Heart right ventricle (tissue), 16 donors: Measurements from ENCODE around the gene CCNH. TPM values are rescaled to one million over a fixed set of nuclear protein-coding genes. Genes with fewer than 3 reads are reported as not detected.
A peak's percentile ranks its signal among the peaks of the same experiment; 100 is the strongest.

Experiments
- ATAC-seq, 8 donors: fragments of 200-7000 bp; cut with Tn5 transposase; one replicate each; pipeline ENCODE4 v1.9.1; 2020; ENCODE audit warnings: mild to moderate bottlenecking in 8 of 8, moderate library complexity in 8 of 8, moderate number of reproducible peaks in 1 of 8
- DNase-seq, 2 donors: peaks; one replicate each; pipeline ENCODE4 v3.0.0-alpha.2; 2020
- H3K27ac ChIP-seq, 10 donors: fragments of 200-600 bp; sonication (generic) in 2 of 10; one replicate each; pipeline versions ENCODE4 v1.5.0 to v1.8.0; 2020 to 2022; ENCODE audit warnings: mild to moderate bottlenecking in 3 of 10
- H3K27me3 ChIP-seq, 7 donors: fragments of 200-600 bp; one replicate each; pipeline ENCODE4 v1.8.0; 2021 to 2022; ENCODE audit warnings: mild to moderate bottlenecking in 2 of 7
- H3K36me3 ChIP-seq, 9 donors: fragments of 200-600 bp; sonication (generic) in 1 of 9; one replicate each; pipeline versions ENCODE4 v1.5.0 to v1.8.0; 2020 to 2022; ENCODE audit warnings: mild to moderate bottlenecking in 2 of 9
- H3K4me1 ChIP-seq, 9 donors: fragments of 200-600 bp; sonication (generic) in 1 of 9; one replicate each; pipeline versions ENCODE4 v1.5.0 to v1.8.0; 2020 to 2022; ENCODE audit warnings: mild to moderate bottlenecking in 4 of 9
- H3K4me3 ChIP-seq, 10 donors: fragments of 200-600 bp; sonication (generic) in 2 of 10; one replicate each; pipeline versions ENCODE4 v1.5.0 to v1.8.0; 2020 to 2022; ENCODE audit warnings: mild to moderate bottlenecking in 7 of 10, moderate library complexity in 2 of 10
- H3K9me3 ChIP-seq, 11 donors: fragments of 200-600 bp in 10 of 11; sonication (generic) in 2 of 11; one replicate each; pipeline versions ENCODE4 v1.5.0 to v1.8.0; 2013 to 2022; ENCODE audit warnings: mild to moderate bottlenecking in 2 of 11, control low read depth in 1 of 11, moderate library complexity in 1 of 11
- WGBS, 2 donors: extraction: QIAGEN DNeasy Blood & Tissue Kit; methylation state at CpG; one replicate each; pipeline ENCODE4 v1.1.7; 2013; ENCODE audit warnings: inconsistent platforms in 1 of 2; 5-methylcytosine and 5-hydroxymethylcytosine counted together
- intact Hi-C, 10 donors: fragments of 100-400 bp; cut with DNase I; formaldehyde crosslinking; loops; one replicate each; pipeline versions ENCODE4 v1.11.1 to v1.14.2; 2022
- polyA plus RNA-seq, 2 donors: library from polyadenylated mRNA; stranded (reverse); fragments of 200-250 nt; gene quantifications; one replicate each; pipeline ENCODE4 v1.2.3, GENCODE V29; 2013
- total RNA-seq, 10 donors: library from RNA; stranded (reverse); fragmentation: NEBNext Ultra II Directional in 3 of 10; extraction: Animal tissue kit (Norgen Biotek cat#: 25700) in 3 of 10; gene quantifications; one replicate each; pipeline versions ENCODE4 v1.2.1 to v1.2.4, GENCODE V29; 2021 to 2023
- TF ChIP-seq, protein P1 (sequence below), 9 donors: fragments of 200-600 bp; sonication (generic) in 2 of 9; IDR thresholded peaks; one replicate each; pipeline versions ENCODE4 v1.5.0 to v1.8.0; 2021 to 2022; ENCODE audit warnings: antibody characterized with exemption in 9 of 9, mild to moderate bottlenecking in 5 of 9, moderate library complexity in 1 of 9
- donor health status: Arrhythmogenic right ventricular cardiomyopathy.
- donor health status: ischemic (EF 13 %, LVEDD 7.1; RV severe dilation, severe dysfunction).
- donor health status: healthy with polysubstance abuse.
- donor health status: DM: no; HTN: yes; CAD: no.
- donor health status: DM: no; HTN: no; CAD: no.
- donor health status: ischemic (EF 25% LVEDD 6.9; RV normal size, moderate dysfunction).
- donor health status: ischemic (EF 25% LVEDD 5.7; RV mildly dilated, moderate dysfunction).
- donor health status: healthy.
- donor health status: DM: yes; HTN: yes; CAD: no.
- donor health status: Ischemic cardiomyopathy.
- donor health status: ischemic (EF 35%, LVEDD 5.7; RV mildly dilated, moderate dysfunction).
- donor health status: nonischemic (EF 11% LVEDD 7.7; RV severe dilation, severe dysfunction).
- donor health status: DM: yes; HTN: yes; CAD: no.
- donor health status: PGD.
- donor health status: ischemic (EF 29% LVEDD 5.4; RV normal size, mild dysfunction).
- donor health status: nonischemic (EF 23%, LVEDD 6.1; RV moderate dilation, normal function).

Gene CCNH
- total and polyA plus RNA-seq, 12 donors: 23.5 to 36.2 (median 24.5) TPM

- intact Hi-C loops: loop anchor here in 5 of 10 donors (10.0 kb wide), 2 partner anchors 130 to 320 kb away; partner anchors contain the start of gene RASA1 (in 3 of the 5)
These were observed 18.1 kb downstream of the CCNH start for GRCh38 chr5:87394411-87395165.

DNA sequence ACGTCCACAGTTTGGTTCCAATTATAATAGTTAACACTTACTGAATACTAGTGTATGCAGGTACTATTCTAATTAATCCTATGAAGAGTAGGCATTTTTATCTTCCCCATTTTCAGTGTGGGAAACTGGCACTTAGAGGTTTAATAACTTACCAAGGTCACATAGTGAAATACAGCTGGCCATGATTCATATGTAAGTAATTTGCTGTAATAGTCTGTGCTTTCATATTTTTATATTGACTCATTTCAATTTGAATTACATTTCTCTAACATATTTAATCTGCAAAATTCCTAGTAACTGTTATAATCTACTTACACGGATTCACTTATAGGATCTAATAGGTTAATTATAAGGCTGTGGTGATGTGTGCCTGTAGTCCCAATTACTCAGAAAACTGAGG is 19.4 kb downstream of the CCNH start:
- TF ChIP-seq, protein P1, sequence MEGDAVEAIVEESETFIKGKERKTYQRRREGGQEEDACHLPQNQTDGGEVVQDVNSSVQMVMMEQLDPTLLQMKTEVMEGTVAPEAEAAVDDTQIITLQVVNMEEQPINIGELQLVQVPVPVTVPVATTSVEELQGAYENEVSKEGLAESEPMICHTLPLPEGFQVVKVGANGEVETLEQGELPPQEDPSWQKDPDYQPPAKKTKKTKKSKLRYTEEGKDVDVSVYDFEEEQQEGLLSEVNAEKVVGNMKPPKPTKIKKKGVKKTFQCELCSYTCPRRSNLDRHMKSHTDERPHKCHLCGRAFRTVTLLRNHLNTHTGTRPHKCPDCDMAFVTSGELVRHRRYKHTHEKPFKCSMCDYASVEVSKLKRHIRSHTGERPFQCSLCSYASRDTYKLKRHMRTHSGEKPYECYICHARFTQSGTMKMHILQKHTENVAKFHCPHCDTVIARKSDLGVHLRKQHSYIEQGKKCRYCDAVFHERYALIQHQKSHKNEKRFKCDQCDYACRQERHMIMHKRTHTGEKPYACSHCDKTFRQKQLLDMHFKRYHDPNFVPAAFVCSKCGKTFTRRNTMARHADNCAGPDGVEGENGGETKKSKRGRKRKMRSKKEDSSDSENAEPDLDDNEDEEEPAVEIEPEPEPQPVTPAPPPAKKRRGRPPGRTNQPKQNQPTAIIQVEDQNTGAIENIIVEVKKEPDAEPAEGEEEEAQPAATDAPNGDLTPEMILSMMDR (IDR thresholded peaks at IDR 0.05): no peak
- WGBS, 2 donors: 72 to 91% methylated on average over 2 of the region's 2 CpGs
- DNase-seq (no peak), ATAC-seq (no peak)
- Histone ChIP-seq H3K27ac (no peak overlapping the region), H3K4me3 (no peak overlapping the region), H3K36me3 (peaks cover 0 to 100% (median 67%) of the 10 kb centered on the region in 9 donors), H3K4me1 (peaks cover 0 to 25% (median 5%) of the 10 kb centered on the region in 9 donors), H3K9me3 (no peaks in the 10 kb centered on the region), H3K27me3 (no peaks in the 10 kb centered on the region)
- intact Hi-C loops: loop anchor here in 5 of 10 donors (10.0 kb wide), 2 partner anchors 129 to 319 kb away; partner anchors contain the start of gene RASA1 (in 3 of the 5)

More at GRCh38 chr5:87394411-87395165, 18.1 kb downstream of the CCNH start:
- DNase-seq (no peak), ATAC-seq (peak in 2 of 8 donors; percentile 34 to 74)
- Histone ChIP-seq H3K4me3 (no peak overlapping the region), H3K27me3 (no peaks in the 10 kb centered on the region), H3K36me3 (peaks cover 0 to 100% (median 72%) of the 10 kb centered on the region in 9 donors), H3K27ac (no peak overlapping the region), H3K4me1 (peaks cover 0 to 34% (median 0%) of the 10 kb centered on the region in 9 donors), H3K9me3 (no peaks in the 10 kb centered on the region)
- 88 to 90% methylated on average over 3 of the region's 3 CpGs for WGBS, 2 donors
- TF ChIP-seq, protein P1 (IDR thresholded peaks at IDR 0.05): no peak

GRCh38 chr5:87392801-87393200 is 19.9 kb downstream of the CCNH start:
- H3K9me3 ChIP-seq: no peaks in the 10 kb centered on the region
- H3K27me3 ChIP-seq: no peaks in the 10 kb centered on the region
- peaks cover 0 to 100% (median 62%) of the 10 kb centered on the region in 9 donors for H3K36me3 ChIP-seq
- H3K27ac ChIP-seq: peak overlapping the region in 1 of 10 donors; percentile 4
- no peak overlapping the region for H3K4me3 ChIP-seq
- ATAC-seq: no peak
- H3K4me1 ChIP-seq: peaks cover 0 to 29% (median 9%) of the 10 kb centered on the region in 9 donors
- TF ChIP-seq, protein P1 (IDR thresholded peaks at IDR 0.05): no peak
- DNase-seq: no peak
- intact Hi-C loops: loop anchor here in 5 of 10 donors (10.0 kb wide), 2 partner anchors 128 to 318 kb away; partner anchors contain the start of gene RASA1 (in 3 of the 5)
- 79 to 86% methylated on average over 4 of the region's 4 CpGs for WGBS, 2 donors

DNA sequence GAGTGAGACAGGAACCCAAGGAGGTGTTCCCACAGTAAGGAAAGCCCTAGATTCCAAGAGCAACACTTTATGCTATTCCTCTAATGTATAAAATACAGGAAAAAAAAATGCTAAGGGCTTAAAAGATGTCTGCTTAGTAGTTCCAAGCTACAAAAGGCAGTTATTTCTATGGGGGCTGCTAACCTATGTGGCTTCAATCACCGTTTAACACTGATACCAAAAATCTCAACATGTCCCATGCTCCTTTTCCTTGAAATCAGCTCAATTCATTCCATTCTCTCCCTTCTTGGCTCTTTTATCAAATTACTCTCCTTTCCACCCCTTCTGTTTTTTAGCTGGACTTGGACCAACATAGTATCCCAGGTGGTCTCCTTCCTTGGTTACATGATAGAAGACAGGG is 20.6 kb downstream of the CCNH start:
- WGBS, 2 donors: 89% methylated on average over 1 of the region's 1 CpG
- no peak for DNase-seq
- Histone ChIP-seq H3K27ac (no peak overlapping the region), H3K4me1 (peaks cover 0 to 29% (median 12%) of the 10 kb centered on the region in 9 donors), H3K4me3 (no peak overlapping the region), H3K9me3 (no peaks in the 10 kb centered on the region), H3K27me3 (no peaks in the 10 kb centered on the region), H3K36me3 (peaks cover 0 to 100% (median 58%) of the 10 kb centered on the region in 9 donors)
- TF ChIP-seq, protein P1 (IDR thresholded peaks at IDR 0.05): no peak
- ATAC-seq: no peak
- intact Hi-C loops: loop anchor here in 5 of 10 donors (10.0 kb wide), 2 partner anchors 127 to 317 kb away; partner anchors contain the start of gene RASA1 (in 3 of the 5)
